A549 (cell line): ENCODE data around the gene PGLYRP3. TPM values are rescaled to one million over a fixed set of nuclear protein-coding genes. Genes with fewer than 3 reads are reported as not detected.

Source experiments
- ATAC-seq, 2 experiments: fragments of 200-7000 bp in 1 of 2; fragments of >200 bp in 1 of 2; cut with Nextera tagmentation in 1 of 2; cut with Tn5 transposase in 1 of 2; 3 replicates each; pipeline versions ENCODE4 v1.8.0 to v1.9.1; 2018 to 2020; ENCODE audit warnings: mild to moderate bottlenecking in 1 of 2, moderate library complexity in 1 of 2
- CTCF ChIA-PET: fragments of 300-600 bp; sonication (Branson Sonifier 250); formaldehyde crosslinking; extraction: SDS; loops from one replicate; lab custom pipeline; 2021; ENCODE audit warnings: antibody characterized with exemption, inconsistent platforms; lab: Yijun Ruan, JAX
- POLR2A ChIA-PET: fragments of 350-600 bp; formaldehyde crosslinking; extraction: SDS; loops from one replicate; lab custom pipeline; 2021; ENCODE audit warnings: antibody characterized with exemption, inconsistent platforms; lab: Yijun Ruan, JAX
- DNase-seq, 2 experiments: peaks; one replicate each; pipeline versions ENCODE4 v3.0.0 to v3.0.0-alpha.2; 2011 to 2016; ENCODE audit warnings: low read depth in 1 of 2, low spot score in 1 of 2
- FAIRE-seq: peaks from 2 replicates; lab custom pipeline; 2011; peaks lifted over from hg19 to GRCh38; lab: Jason Lieb, UNC
- H3K27ac ChIP-seq, 2 experiments: fragments of >200 bp; sonication (Bioruptor Twin); formaldehyde crosslinking; 3 replicates each; pipeline ENCODE4 v1.5.1; 2016 to 2017
- H3K4me1 ChIP-seq: fragments of >200 bp; sonication (Bioruptor Twin); formaldehyde crosslinking; 3 replicates; pipeline ENCODE4 v1.6.1; 2016
- H3K4me2 ChIP-seq: fragments of >200 bp; sonication (Bioruptor Twin); formaldehyde crosslinking; 3 replicates; pipeline ENCODE4 v1.6.1; 2016
- H3K4me3 ChIP-seq: fragments of >200 bp; sonication (Bioruptor Twin); formaldehyde crosslinking; 3 replicates; pipeline ENCODE4 v1.5.1; 2016
- H3K9me3 ChIP-seq: fragments of >200 bp; sonication (Bioruptor Twin); formaldehyde crosslinking; 3 replicates; pipeline ENCODE4 v1.6.1; 2016
- ATOH8 ChIP-seq: fragments of 250-450 bp; sonication (Bioruptor Pico); IDR thresholded peaks from 2 replicates; pipeline ENCODE4 v1.5.0; 2020; ENCODE audit warnings: low read depth, mild to moderate bottlenecking, moderate library complexity
- CBX2 ChIP-seq: fragments of 200-600 bp; sonication (generic); IDR thresholded peaks from 2 replicates; pipeline ENCODE4 v1.6.1; 2016; ENCODE audit warnings: low read depth, mild to moderate bottlenecking, borderline replicate concordance
- CHD2 ChIP-seq: fragments of 150-350 bp; IDR thresholded peaks from 2 replicates; pipeline ENCODE4 v1.6.1; 2014; ENCODE audit warnings: low read length; ENCODE audit not compliant: partially characterized antibody
- CTCF ChIP-seq: fragments of >200 bp; sonication (Bioruptor Twin); formaldehyde crosslinking; IDR thresholded peaks from 3 replicates; pipeline ENCODE4 v1.5.1; 2016
- EHF ChIP-seq: fragments of 250-450 bp; sonication (Bioruptor Pico); IDR thresholded peaks from 2 replicates; pipeline ENCODE4 v1.5.0; 2020; ENCODE audit warnings: mild to moderate bottlenecking
- EHMT2 ChIP-seq: fragments of 200-600 bp; sonication (generic); IDR thresholded peaks from 2 replicates; pipeline ENCODE4 v1.6.1; 2016; ENCODE audit warnings: antibody characterized with exemption, low read depth, mild to moderate bottlenecking, moderate library complexity
- ESRRA ChIP-seq: fragments of 150-350 bp; IDR thresholded peaks from 2 replicates; pipeline ENCODE4 v1.6.1; 2014; ENCODE audit warnings: mild to moderate bottlenecking, low read length, borderline replicate concordance
- GATA3 ChIP-seq: IDR thresholded peaks from 2 replicates; pipeline ENCODE4 v1.6.1; 2012; ENCODE audit warnings: borderline replicate concordance
- HES2 ChIP-seq: fragments of >200 bp; sonication (Bioruptor Twin); formaldehyde crosslinking; IDR thresholded peaks from 2 replicates; pipeline ENCODE4 v1.6.1; 2016
- HOXA7 ChIP-seq: fragments of 250-450 bp; sonication (Bioruptor Pico); IDR thresholded peaks from 2 replicates; pipeline ENCODE4 v1.5.0; 2020; ENCODE audit warnings: mild to moderate bottlenecking, moderate library complexity
- HOXB5 ChIP-seq: fragments of 250-450 bp; sonication (Bioruptor Pico); IDR thresholded peaks from 2 replicates; pipeline ENCODE4 v1.5.0; 2020; ENCODE audit warnings: mild to moderate bottlenecking, moderate library complexity
- JUNB ChIP-seq: fragments of >200 bp; sonication (Bioruptor Twin); formaldehyde crosslinking; IDR thresholded peaks from 2 replicates; pipeline ENCODE4 v1.6.1; 2016
- KDM5A ChIP-seq: fragments of 200-600 bp; sonication (generic); IDR thresholded peaks from 2 replicates; pipeline ENCODE4 v1.6.1; 2016; ENCODE audit warnings: antibody characterized with exemption, mild to moderate bottlenecking
- MAFK ChIP-seq: fragments of 450-650 bp; IDR thresholded peaks from 2 replicates; pipeline ENCODE4 v1.6.1; 2014; ENCODE audit not compliant: partially characterized antibody
- MAZ ChIP-seq: fragments of 150-350 bp; IDR thresholded peaks from 2 replicates; pipeline ENCODE4 v1.6.1; 2014; ENCODE audit warnings: antibody characterized with exemption, low read depth, low read length, borderline replicate concordance
- NPAS2 ChIP-seq: fragments of 250-450 bp; sonication (Bioruptor Pico); IDR thresholded peaks from 2 replicates; pipeline ENCODE4 v1.8.0; 2022; ENCODE audit warnings: mild to moderate bottlenecking, moderate library complexity, borderline replicate concordance
- NR3C1 ChIP-seq: fragments of >200 bp; sonication (Bioruptor Twin); formaldehyde crosslinking; IDR thresholded peaks from 3 replicates; pipeline ENCODE4 v1.6.1; 2017
- PHF8 ChIP-seq: fragments of 200-600 bp; sonication (generic); IDR thresholded peaks from 2 replicates; pipeline ENCODE4 v1.6.1; 2016; ENCODE audit warnings: low read depth, mild to moderate bottlenecking, antibody characterized with exemption, moderate library complexity, borderline replicate concordance
- POLR2A ChIP-seq: IDR thresholded peaks from 2 replicates; pipeline ENCODE4 v1.6.1; 2012; ENCODE audit warnings: mild to moderate bottlenecking, low read length
- POLR2AphosphoS2 ChIP-seq: conservative IDR thresholded peaks from 2 replicates; pipeline ENCODE4 v1.6.1; 2012; ENCODE audit warnings: low read length, improper control_type of control experiment, inconsistent platforms
- RAD21 ChIP-seq, 2 experiments: fragments of >200 bp in 1 of 2; sonication (Bioruptor Twin) in 1 of 2; formaldehyde crosslinking in 1 of 2; IDR thresholded peaks in 1 of 2; conservative IDR thresholded peaks in 1 of 2; 2 replicates in 1 of 2; 3 replicates in 1 of 2; pipeline ENCODE4 v1.6.1; 2012 to 2018; ENCODE audit warnings: inconsistent platforms in 1 of 2
- RCOR1 ChIP-seq: fragments of 150-350 bp; IDR thresholded peaks from 2 replicates; pipeline ENCODE4 v1.6.1; 2014; ENCODE audit warnings: antibody characterized with exemption, low read length, low read depth
- REST ChIP-seq: fragments of 200-600 bp; sonication (generic); IDR thresholded peaks from 2 replicates; pipeline ENCODE4 v1.6.1; 2016; ENCODE audit warnings: antibody characterized with exemption, mild to moderate bottlenecking, moderate library complexity
- RNF2 ChIP-seq: fragments of 200-600 bp; sonication (generic); IDR thresholded peaks from 2 replicates; pipeline ENCODE4 v1.6.1; 2016; ENCODE audit warnings: low read depth, mild to moderate bottlenecking, antibody characterized with exemption, moderate library complexity, borderline replicate concordance
- SMC3 ChIP-seq: fragments of >200 bp; sonication (Bioruptor Twin); formaldehyde crosslinking; IDR thresholded peaks from 3 replicates; pipeline ENCODE4 v1.6.1; 2018; ENCODE audit warnings: inconsistent platforms
- TP53 ChIP-seq: fragments of 250-450 bp; sonication (Bioruptor Pico); IDR thresholded peaks from 2 replicates; pipeline ENCODE4 v1.5.0; 2021; ENCODE audit warnings: mild to moderate bottlenecking, moderate library complexity
- ZC3H11A ChIP-seq: fragments of 450-650 bp; IDR thresholded peaks from 2 replicates; pipeline ENCODE4 v1.6.1; 2014; ENCODE audit warnings: antibody characterized with exemption, mild to moderate bottlenecking
- ZFP36 ChIP-seq: fragments of 450-650 bp; IDR thresholded peaks from 2 replicates; pipeline ENCODE4 v1.6.1; 2014; ENCODE audit warnings: borderline replicate concordance; ENCODE audit not compliant: partially characterized antibody
- ZNF302 ChIP-seq: fragments of 250-450 bp; sonication (Bioruptor Pico); IDR thresholded peaks from 2 replicates; pipeline ENCODE4 v1.9.0; 2021; ENCODE audit warnings: inconsistent platforms, mild to moderate bottlenecking, moderate library complexity
- ZSCAN20 ChIP-seq: fragments of 250-450 bp; sonication (Bioruptor Pico); IDR thresholded peaks from 2 replicates; pipeline ENCODE4 v1.8.0; 2022; ENCODE audit warnings: mild to moderate bottlenecking, moderate library complexity
- WGBS: methylation state at CpG from one replicate; pipeline ENCODE4 v1.1.6; 2017; ENCODE audit errors: missing lambda C conversion rate; 5-methylcytosine and 5-hydroxymethylcytosine counted together
- polyA plus RNA-seq, 4 experiments: library from polyadenylated mRNA; depleted of rRNA in 3 of 4; stranded (reverse); fragments of >200 nt; fragmentation: RNase III in 1 of 4; extraction: RNeasy Plus Mini Kit Qiagen cat#74134 plus additional on column Dnase treatment in 1 of 4; gene quantifications; 2 replicates in 3 of 4; 3 replicates in 1 of 4; pipeline ENCODE4 v1.2.3, GENCODE V29; 2011 to 2017

PGLYRP3 gene
- polyA plus RNA-seq, 2 of the 4 experiments (the other 2 are of a cell fraction), result not detected

GRCh38 chr1:153251087-153251486 lies 61.7 kb downstream of the PGLYRP3 start:
- POLR2A ChIA-PET, result no interaction called here

GRCh38 chr1:153250166-153250565 lies 62.6 kb downstream of the PGLYRP3 start:
- CTCF ChIA-PET, result interaction anchor here (1.2 to 1.3 kb wide), 2 partner anchors 19 to 58 kb away, joined by 3 read pairs; no protein-coding TSS in a partner anchor
- TF ChIP-seq TP53 (CRISPR knock-in tag) (no peak), HES2 (no peak), EHMT2 (no peak), HOXB5 (no peak), RAD21 (conservative IDR thresholded peaks at IDR 0.05 in 1 of 2, IDR thresholded peaks at IDR 0.05 in 1 of 2) (no peak), GATA3 (no peak), NPAS2 (CRISPR knock-in tag) (no peak), KDM5A (no peak), RCOR1 (no peak), ZC3H11A (no peak), ZSCAN20 (CRISPR knock-in tag) (no peak), ZNF302 (CRISPR knock-in tag) (no peak), REST (no peak), PHF8 (no peak), ZFP36 (no peak), RNF2 (no peak), NR3C1 (no peak)
- ATAC-seq (no peak), FAIRE-seq (no peak), DNase-seq (no peak)
- POLR2A ChIA-PET, result no interaction called here
- H3K27ac ChIP-seq, result no peak overlapping the region
- H3K4me3 ChIP-seq, result no peak overlapping the region
- H3K9me3 ChIP-seq, result no peaks in the 10 kb centered on the region
- 0% methylated on average over 1 of the region's 1 CpG for WGBS
- H3K4me1 ChIP-seq, result no peaks in the 10 kb centered on the region
- H3K4me2 ChIP-seq, result no peak overlapping the region

More at GRCh38 chr1:153251087-153251486, 61.7 kb downstream of the PGLYRP3 start:
- H3K4me3 ChIP-seq, result no peak overlapping the region
- FAIRE-seq, result no peak
- no peak for TF ChIP-seq MAFK
- TF ChIP-seq MAZ, result no peak
- TF ChIP-seq CTCF, result no peak
- no peak for TF ChIP-seq ATOH8 (CRISPR knock-in tag)
- no peak for TF ChIP-seq GATA3
- no peak for TF ChIP-seq CHD2
- TF ChIP-seq SMC3, result no peak
- TF ChIP-seq PHF8, result no peak
- TF ChIP-seq HOXB5, result no peak
- TF ChIP-seq EHF (CRISPR knock-in tag), result no peak
- TF ChIP-seq POLR2A, result no peak
- no peak for TF ChIP-seq JUNB
- no peak for TF ChIP-seq RAD21 (conservative IDR thresholded peaks at IDR 0.05 in 1 of 2, IDR thresholded peaks at IDR 0.05 in 1 of 2)
- TF ChIP-seq POLR2AphosphoS2, result no peak
- TF ChIP-seq CBX2, result no peak
- no peak for TF ChIP-seq TP53 (CRISPR knock-in tag)
- TF ChIP-seq ESRRA, result no peak
- no peak for TF ChIP-seq HOXA7 (CRISPR knock-in tag)
- no peak for TF ChIP-seq HES2
- TF ChIP-seq NR3C1, result no peak
- H3K27ac ChIP-seq, result no peak overlapping the region
- WGBS, result 10% methylated on average over 2 of the region's 2 CpGs
- H3K4me1 ChIP-seq, result no peaks in the 10 kb centered on the region
- DNase-seq, result no peak
- no peak for ATAC-seq
- CTCF ChIA-PET, result interaction anchor here (1.3 kb wide), 1 partner anchor 58 kb away, joined by 3 read pairs; no protein-coding TSS in a partner anchor
- no peaks in the 10 kb centered on the region for H3K9me3 ChIP-seq
- no peak overlapping the region for H3K4me2 ChIP-seq
